Mucosa of descending colon (tissue), 3 donors: ENCODE measurements around the gene PACSIN3. TPM values are rescaled to one million over a fixed set of nuclear protein-coding genes. Genes with fewer than 3 reads are reported as not detected.
A peak's percentile ranks its signal among the peaks of the same experiment; 100 is the strongest.

Experiments
- ATAC-seq: fragments of 200-7000 bp; cut with Tn5 transposase; one replicate; pipeline ENCODE4 v1.9.1; 2020; ENCODE audit warnings: mild to moderate bottlenecking, moderate library complexity
- DNase-seq, 3 donors: peaks; one replicate each; pipeline ENCODE4 v3.0.0-alpha.2; 2020
- H3K36me3 ChIP-seq: fragments of 200-600 bp; one replicate; pipeline ENCODE4 v1.8.0; 2021; ENCODE audit warnings: low read depth, mild to moderate bottlenecking
- H3K4me1 ChIP-seq: fragments of 200-600 bp; one replicate; pipeline ENCODE4 v1.8.0; 2021; ENCODE audit warnings: low read depth, mild to moderate bottlenecking
- H3K4me3 ChIP-seq: fragments of 200-600 bp; one replicate; pipeline ENCODE4 v1.8.0; 2021; ENCODE audit warnings: mild to moderate bottlenecking
- H3K9me3 ChIP-seq: fragments of 200-600 bp; one replicate; pipeline ENCODE4 v1.8.0; 2021; ENCODE audit warnings: mild to moderate bottlenecking
- intact Hi-C, 2 donors: fragments of 100-400 bp; cut with DNase I in 1 of 2; cut with micrococcal nuclease in 1 of 2; formaldehyde crosslinking; loops; one replicate each; pipeline versions ENCODE4 v1.11.0 to v1.11.1; 2022; cut with DNase I, micrococcal nuclease
- total RNA-seq, 3 donors: library from RNA; stranded (reverse); fragmentation: NEBNext Ultra II Directional in 2 of 3; extraction: Animal tissue kit (Norgen Biotek cat#: 25700) in 2 of 3; gene quantifications; one replicate each; pipeline versions ENCODE4 v1.2.1 to v1.2.4, GENCODE V29; 2021 to 2023
- TF ChIP-seq, protein P1 (sequence below): fragments of 200-600 bp; IDR thresholded peaks from one replicate; pipeline ENCODE4 v1.8.0; 2022; ENCODE audit warnings: antibody characterized with exemption, mild to moderate bottlenecking
- donor health status: DM: no; HTN: no; CAD: no; lungs with moderate emphysema.
- donor health status: DM: no; HTN: no; CAD: no.
- donor health status: DM: no; HTN: yes; CAD: no.

The PACSIN3 gene
- total RNA-seq, 3 donors from 2014 or later: 2.2 to 63.5 (median 5.1) TPM

DNA sequence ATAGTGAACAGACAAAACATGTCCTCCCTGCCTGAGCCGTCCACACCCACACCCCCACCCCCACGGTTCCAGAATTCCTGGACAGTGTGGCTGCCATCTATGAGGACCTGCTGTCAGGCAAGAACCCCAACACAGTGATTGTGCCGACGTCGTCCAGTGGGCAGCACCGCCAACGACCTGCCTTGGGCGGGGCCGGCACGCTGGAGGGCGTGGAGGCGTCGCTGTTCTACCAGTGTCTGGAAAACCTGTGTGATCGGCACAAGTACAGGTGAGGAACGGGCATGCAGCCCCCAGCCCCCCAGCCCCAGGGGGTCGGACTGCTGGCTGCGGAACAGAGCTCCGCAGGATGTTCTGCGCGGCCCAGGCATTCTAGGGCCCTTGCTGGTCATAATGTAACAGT lies 29.3 kb downstream of the PACSIN3 start:
- intact Hi-C loops: loop anchor here in 1 of 2 donors (10.0 kb wide), 1 partner anchor 242 kb away; the partner anchor contains the start of gene LRP4
- TF ChIP-seq, protein P1, sequence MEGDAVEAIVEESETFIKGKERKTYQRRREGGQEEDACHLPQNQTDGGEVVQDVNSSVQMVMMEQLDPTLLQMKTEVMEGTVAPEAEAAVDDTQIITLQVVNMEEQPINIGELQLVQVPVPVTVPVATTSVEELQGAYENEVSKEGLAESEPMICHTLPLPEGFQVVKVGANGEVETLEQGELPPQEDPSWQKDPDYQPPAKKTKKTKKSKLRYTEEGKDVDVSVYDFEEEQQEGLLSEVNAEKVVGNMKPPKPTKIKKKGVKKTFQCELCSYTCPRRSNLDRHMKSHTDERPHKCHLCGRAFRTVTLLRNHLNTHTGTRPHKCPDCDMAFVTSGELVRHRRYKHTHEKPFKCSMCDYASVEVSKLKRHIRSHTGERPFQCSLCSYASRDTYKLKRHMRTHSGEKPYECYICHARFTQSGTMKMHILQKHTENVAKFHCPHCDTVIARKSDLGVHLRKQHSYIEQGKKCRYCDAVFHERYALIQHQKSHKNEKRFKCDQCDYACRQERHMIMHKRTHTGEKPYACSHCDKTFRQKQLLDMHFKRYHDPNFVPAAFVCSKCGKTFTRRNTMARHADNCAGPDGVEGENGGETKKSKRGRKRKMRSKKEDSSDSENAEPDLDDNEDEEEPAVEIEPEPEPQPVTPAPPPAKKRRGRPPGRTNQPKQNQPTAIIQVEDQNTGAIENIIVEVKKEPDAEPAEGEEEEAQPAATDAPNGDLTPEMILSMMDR: no peak
- Histone ChIP-seq H3K36me3 (no peaks in the 10 kb centered on the region), H3K9me3 (no peaks in the 10 kb centered on the region), H3K4me3 (no peak overlapping the region), H3K4me1 (peaks cover 15% of the 10 kb centered on the region)
- no peak for DNase-seq
- ATAC-seq: no peak

DNA sequence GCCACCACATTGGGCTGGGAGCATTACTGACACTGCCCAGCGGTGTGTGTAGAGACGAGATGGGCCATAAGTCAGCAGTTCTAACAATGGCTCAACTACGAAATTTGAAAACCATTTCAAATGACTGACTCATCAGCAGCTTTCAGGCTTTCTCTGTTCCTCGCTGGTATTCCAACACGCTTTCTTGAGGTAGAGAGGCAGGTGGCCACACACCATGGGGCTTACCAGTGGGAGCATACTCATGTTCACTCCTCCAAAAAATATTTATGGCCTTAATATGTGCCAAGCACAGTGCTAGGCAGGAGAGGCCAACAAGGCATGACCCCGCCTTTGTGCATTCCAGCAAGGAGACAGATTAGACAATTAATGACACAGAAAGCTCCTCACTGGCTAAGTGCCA lies 29.9 kb downstream of the PACSIN3 start:
- intact Hi-C loops: loop anchor here in 1 of 2 donors (10.0 kb wide), 1 partner anchor 242 kb away; the partner anchor contains the start of gene LRP4
- no peak for ATAC-seq

DNA sequence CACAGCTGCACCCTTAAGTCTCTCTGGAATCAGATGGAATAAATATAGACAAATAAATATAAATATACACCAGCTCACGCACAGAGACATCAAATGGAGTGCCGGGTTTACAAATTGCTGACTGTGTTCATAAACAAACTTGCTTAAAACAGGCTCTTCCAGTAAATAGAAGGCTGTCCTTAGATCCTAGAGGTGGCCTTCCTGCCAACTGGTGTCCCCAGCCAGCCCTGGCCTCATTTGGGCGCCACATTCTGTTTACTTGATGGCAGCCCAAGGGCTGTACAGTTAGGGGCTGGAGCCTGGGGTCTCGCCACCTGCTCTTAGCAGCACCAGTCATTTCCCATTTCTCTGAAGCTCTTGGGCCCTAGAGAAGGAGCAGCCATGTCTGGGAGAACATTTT lies 30.4 kb downstream of the PACSIN3 start:
- Histone ChIP-seq H3K4me3 (no peak overlapping the region), H3K4me1 (peaks cover 15% of the 10 kb centered on the region), H3K36me3 (no peaks in the 10 kb centered on the region), H3K9me3 (no peaks in the 10 kb centered on the region)
- intact Hi-C loops: loop anchor here in 1 of 2 donors (10.0 kb wide), 1 partner anchor 241 kb away; the partner anchor contains the start of gene LRP4
- TF ChIP-seq, protein P1: no peak
- DNase-seq (no peak), ATAC-seq (no peak)

More for the DNA sequence above, 29.9 kb downstream of the PACSIN3 start:
- H3K4me3 ChIP-seq: no peak overlapping the region
- no peak for DNase-seq
- no peaks in the 10 kb centered on the region for H3K9me3 ChIP-seq
- no peaks in the 10 kb centered on the region for H3K36me3 ChIP-seq
- TF ChIP-seq, protein P1: no peak
- peaks cover 15% of the 10 kb centered on the region for H3K4me1 ChIP-seq

DNA sequence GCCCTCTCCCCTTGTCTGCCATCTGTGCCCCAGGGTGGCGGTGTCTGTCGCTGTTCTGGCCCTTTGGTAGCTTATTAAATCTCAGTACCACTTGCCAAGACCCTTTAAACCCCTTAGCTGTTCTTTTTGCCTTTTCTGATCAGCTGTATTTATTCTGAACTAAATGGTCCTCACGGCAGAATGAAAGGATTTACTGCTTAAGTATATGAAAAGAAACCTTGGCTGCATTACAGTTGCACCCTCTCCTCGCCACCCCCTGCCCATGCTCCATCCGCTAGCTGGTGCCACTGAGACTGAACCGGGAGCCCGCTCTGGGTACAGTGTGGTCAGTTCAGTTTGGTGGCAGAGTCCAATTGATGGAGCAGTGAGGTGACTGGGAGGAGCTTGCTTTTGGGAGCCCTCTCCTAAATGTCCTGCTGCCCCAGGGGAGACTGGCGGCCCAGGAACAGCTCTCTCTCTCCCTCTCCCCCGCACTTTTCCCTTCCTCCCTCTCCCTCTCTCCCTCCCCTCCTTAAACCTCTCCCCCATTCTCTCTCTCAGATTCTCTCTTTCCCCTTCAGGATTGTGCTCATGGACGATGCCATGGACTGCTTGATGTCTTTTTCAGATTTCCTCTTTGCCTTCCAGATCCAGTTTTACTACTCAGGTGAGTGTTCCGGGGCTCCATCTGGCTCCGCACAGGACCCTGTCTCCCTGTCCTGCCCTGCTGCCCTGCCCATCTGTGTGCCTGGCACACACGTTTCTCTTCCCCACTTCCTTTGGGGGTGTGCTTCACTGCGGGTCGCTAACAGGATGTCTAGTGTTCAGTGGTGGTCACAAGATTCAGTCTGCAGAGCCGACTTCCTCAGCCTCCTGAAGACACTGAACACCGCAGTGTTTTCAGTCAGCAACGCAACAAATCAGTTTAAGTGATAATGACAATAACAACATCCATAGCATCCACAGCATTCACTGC lies 31.3 kb downstream of the PACSIN3 start:
- intact Hi-C loops: loop anchor here (5.0 to 10.0 kb wide), 3 partner anchors 240 to 268 kb away; partner anchors contain the start of gene LRP4 (in 1 of the 2)
- TF ChIP-seq, protein P1: no peak
- Histone ChIP-seq H3K4me1 (peaks cover 15% of the 10 kb centered on the region), H3K9me3 (no peaks in the 10 kb centered on the region), H3K4me3 (no peak overlapping the region), H3K36me3 (no peaks in the 10 kb centered on the region)
- ATAC-seq (peak; percentile 29), DNase-seq (no peak)

DNA sequence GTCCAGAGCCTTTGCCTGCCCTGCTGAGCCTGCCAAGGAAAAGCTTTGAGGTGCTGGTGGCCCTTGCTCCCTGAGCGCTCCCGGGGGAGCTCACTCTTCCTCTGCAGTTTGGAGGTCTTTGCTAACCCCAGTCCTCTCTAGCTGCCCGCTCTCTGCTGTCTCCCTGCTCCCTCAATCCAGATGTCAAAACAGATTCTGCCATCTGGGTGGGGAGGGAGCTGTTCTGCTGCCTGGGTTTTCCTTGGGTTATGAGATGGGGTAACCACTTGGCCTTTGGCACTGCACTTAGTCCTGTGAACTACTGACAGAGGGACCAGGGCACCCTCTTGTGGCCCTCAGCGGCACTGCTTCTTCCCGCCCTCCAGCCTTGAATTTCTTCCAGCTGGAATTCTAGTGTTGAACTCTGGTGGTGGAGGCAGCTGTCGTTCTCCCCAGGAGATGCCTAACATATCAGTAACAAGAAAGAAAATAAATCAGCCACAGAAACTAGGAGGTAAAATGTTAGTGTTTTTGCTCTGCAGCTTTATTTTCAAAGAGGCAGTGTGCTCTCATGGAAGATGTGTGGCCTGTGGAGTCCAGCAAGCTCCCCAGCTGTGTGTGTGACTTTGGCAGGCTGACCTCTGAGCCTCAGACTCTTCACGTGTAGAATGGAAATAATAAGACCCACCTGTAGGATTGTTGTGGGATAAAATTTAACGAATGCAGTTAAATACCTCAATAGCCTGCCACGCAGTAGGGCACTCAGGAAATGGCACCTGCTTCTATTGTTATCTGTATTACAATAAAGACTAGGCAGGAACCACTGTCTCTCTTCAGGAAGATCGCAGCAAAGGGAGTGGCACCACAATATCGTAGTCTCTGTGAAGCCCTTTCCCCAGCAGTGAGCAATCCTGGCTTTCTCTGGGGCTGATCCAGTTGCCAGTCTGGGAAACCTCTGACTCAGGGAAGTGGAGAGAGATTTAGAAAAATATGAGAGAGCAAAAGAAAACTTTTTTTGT lies 33.0 kb downstream of the PACSIN3 start:
- TF ChIP-seq, protein P1: peak; percentile 89
- no peaks in the 10 kb centered on the region for H3K9me3 ChIP-seq
- no peak overlapping the region for H3K4me3 ChIP-seq
- DNase-seq (peak; percentile 71 to 92 (median 91)), ATAC-seq (peak; percentile 89)
- no peaks in the 10 kb centered on the region for H3K36me3 ChIP-seq
- intact Hi-C loops: loop anchor here (2.0 to 10.0 kb wide), 4 partner anchors 238 to 266 kb away; partner anchors contain the start of gene LRP4 (in 1 of the 2)
- peaks cover 20% of the 10 kb centered on the region for H3K4me1 ChIP-seq
